NOMO-1 treated with DMSO at 0.1 percent for 48 hours (cell line): ENCODE results near the gene TSEN54.

Source experiments
- DNase-seq: peaks from one replicate; lab custom pipeline; 2025; ENCODE audit not compliant: unreplicated experiment; lab: John Stamatoyannopoulos, UW

The TSEN54 gene

GRCh38 chr17:75542229-75542628 lies 25.9 kb downstream of the TSEN54 start:
- DNase-seq = no peak

- DNase-seq = no peak
Measured at GRCh38 chr17:75542728-75543336, 26.5 kb downstream of the TSEN54 start.

GRCh38 chr17:75544250-75544649 lies 27.9 kb downstream of the TSEN54 start:
- no peak for DNase-seq

- no peak for DNase-seq
Measured at GRCh38 chr17:75546181-75546580, 29.9 kb downstream of the TSEN54 start.

GRCh38 chr17:75547091-75547490 lies 30.8 kb downstream of the TSEN54 start:
- no peak for DNase-seq

GRCh38 chr17:75548813-75549212 lies 32.5 kb downstream of the TSEN54 start:
- DNase-seq = no peak

GRCh38 chr17:75549246-75550138 lies 33.2 kb downstream of the TSEN54 start:
- DNase-seq = no peak

- DNase-seq = no peak
Measured at GRCh38 chr17:75550139-75550465, 33.8 kb downstream of the TSEN54 start.

GRCh38 chr17:75551266-75551665 lies 34.9 kb downstream of the TSEN54 start:
- no peak for DNase-seq

GRCh38 chr17:75552425-75553294 lies 36.3 kb downstream of the TSEN54 start:
- no peak for DNase-seq

- no peak for DNase-seq
Measured at GRCh38 chr17:75553295-75554110, 37.2 kb downstream of the TSEN54 start.

- DNase-seq = no peak
Measured at GRCh38 chr17:75555679-75556153, 39.4 kb downstream of the TSEN54 start.

- no peak for DNase-seq
Measured at GRCh38 chr17:75557075-75557851, 40.9 kb downstream of the TSEN54 start.

GRCh38 chr17:75557852-75558665 lies 41.7 kb downstream of the TSEN54 start:
- DNase-seq = no peak

GRCh38 chr17:75558666-75559530 lies 42.6 kb downstream of the TSEN54 start:
- no peak for DNase-seq

- DNase-seq = no peak
Measured at GRCh38 chr17:75559958-75560533, 43.7 kb downstream of the TSEN54 start.

GRCh38 chr17:75561927-75562603 lies 45.7 kb downstream of the TSEN54 start:
- no peak for DNase-seq
